ENCODE data around the gene PNP.
"Not testable (repeated sequence)": the region's sequence is repeated elsewhere in the genome, so short reads cannot be mapped to it uniquely, and the experiment has no call there.

Gene PNP

GRCh38 chr14:20438664-20439063 lies 30.5 kb upstream of the PNP start:
- no peak overlapping the region for H3K4me3 ChIP-seq (ENCODE audit: low read length)
- no peak for DNase-seq (ENCODE audit: low read depth)
- no peak for TF ChIP-seq CTCF (conservative IDR thresholded peaks at IDR 0.05; ENCODE audit: low read depth, low read length)

- no peak for TF ChIP-seq CTCF (conservative IDR thresholded peaks at IDR 0.05; ENCODE audit: low read depth, low read length)
- DNase-seq (ENCODE audit: low read depth): no peak
- no peak overlapping the region for H3K4me3 ChIP-seq (ENCODE audit: low read length)
Observed at GRCh38 chr14:20440465-20440864, 28.7 kb upstream of the PNP start.

DNA sequence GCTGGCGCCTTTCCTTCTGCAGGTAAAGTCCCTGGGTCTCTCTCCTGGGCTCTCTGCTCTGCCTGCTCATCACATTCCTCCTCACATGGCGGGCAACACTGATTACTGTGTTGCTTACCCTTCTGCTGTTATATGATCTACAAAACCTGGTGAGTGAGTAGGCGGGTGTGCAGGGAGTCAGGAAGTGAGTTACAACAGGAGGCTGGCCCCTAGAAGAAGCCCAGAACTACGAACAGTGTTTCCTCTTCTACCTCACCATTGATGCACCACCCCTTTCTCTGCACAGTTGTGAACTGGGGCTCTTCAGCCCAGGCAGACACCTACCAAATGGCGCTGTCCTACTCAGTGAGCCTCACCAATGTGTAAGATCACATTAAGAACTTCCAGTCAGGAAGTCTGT lies 28.3 kb upstream of the PNP start:
- no peak for DNase-seq (ENCODE audit: low read depth)
- H3K4me3 ChIP-seq (ENCODE audit: low read length): no peak overlapping the region
- TF ChIP-seq CTCF (conservative IDR thresholded peaks at IDR 0.05; ENCODE audit: low read depth, low read length): no peak

DNA sequence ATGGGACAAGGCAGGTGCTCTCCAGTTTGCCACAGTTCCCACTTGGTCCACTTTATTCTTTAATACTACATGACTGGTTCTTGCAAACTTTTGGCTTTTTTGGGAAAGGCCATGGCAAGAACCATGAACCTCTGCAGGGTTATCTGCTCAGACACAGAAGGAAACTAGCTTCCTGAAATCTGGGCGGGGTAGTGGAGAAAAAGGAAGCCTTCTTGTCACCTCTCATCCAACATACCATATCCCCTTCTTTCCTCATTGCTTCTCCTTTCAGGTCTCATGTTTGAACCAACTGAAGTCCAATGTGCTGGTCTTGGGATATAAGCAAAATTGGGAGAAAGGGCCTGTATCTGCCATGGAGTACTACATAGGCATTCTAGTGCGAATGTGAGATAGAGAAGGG lies 27.7 kb upstream of the PNP start:
- no peak for TF ChIP-seq CTCF (conservative IDR thresholded peaks at IDR 0.05; ENCODE audit: low read depth, low read length)
- H3K4me3 ChIP-seq (ENCODE audit: low read length): no peak overlapping the region

GRCh38 chr14:20443650-20444049 lies 25.6 kb upstream of the PNP start:
- DNase-seq (ENCODE audit: low read depth); H3K4me3 ChIP-seq (ENCODE audit: low read length): not testable (repeated sequence)

More for the DNA sequence above, 27.7 kb upstream of the PNP start:
- DNase-seq (ENCODE audit: low read depth): no peak

DNA sequence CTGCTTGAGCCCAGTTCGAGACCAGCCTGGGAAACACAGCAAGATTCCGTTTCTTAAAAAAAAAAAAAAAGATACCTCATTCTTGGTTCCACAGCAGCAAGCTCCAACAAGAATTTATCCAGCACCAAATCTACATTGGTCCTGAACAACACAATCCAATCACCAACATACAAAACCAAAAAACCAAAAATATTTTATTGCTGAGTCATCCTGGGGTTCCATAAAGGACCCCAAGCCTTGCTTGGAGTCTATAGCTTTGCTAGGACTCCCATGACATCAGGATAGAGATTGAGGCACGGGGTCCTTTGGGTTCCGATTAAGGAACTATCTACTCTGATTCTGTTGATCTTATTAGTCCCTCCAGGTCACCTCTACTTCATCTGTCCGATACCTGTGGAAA lies 22.3 kb upstream of the PNP start:
- H3K4me3 ChIP-seq (ENCODE audit: low read length): no peak overlapping the region
- DNase-seq (ENCODE audit: low read depth): no peak
- TF ChIP-seq CTCF (conservative IDR thresholded peaks at IDR 0.05; ENCODE audit: low read depth, low read length): no peak

DNA sequence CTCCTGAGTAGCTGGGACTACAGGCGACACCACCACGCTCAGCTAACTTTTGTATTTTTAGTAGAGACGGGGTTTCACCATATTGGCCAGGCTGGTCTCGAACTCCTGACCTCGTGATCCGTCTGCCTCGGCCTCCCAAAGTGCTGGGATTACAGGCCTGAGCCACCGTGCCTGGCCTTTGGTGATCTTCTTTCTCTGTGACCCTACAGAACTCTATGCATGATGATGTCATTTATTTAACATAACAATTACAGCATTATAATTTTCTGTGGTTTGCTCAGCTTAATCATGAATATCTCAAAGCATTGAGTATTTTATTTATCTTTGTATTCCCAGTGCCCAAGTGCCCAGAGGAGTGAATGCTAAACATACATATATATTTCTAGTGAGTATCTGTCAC lies 16.4 kb upstream of the PNP start:
- DNase-seq (ENCODE audit: low read depth); H3K4me3 ChIP-seq (ENCODE audit: low read length): not testable (repeated sequence)

DNA sequence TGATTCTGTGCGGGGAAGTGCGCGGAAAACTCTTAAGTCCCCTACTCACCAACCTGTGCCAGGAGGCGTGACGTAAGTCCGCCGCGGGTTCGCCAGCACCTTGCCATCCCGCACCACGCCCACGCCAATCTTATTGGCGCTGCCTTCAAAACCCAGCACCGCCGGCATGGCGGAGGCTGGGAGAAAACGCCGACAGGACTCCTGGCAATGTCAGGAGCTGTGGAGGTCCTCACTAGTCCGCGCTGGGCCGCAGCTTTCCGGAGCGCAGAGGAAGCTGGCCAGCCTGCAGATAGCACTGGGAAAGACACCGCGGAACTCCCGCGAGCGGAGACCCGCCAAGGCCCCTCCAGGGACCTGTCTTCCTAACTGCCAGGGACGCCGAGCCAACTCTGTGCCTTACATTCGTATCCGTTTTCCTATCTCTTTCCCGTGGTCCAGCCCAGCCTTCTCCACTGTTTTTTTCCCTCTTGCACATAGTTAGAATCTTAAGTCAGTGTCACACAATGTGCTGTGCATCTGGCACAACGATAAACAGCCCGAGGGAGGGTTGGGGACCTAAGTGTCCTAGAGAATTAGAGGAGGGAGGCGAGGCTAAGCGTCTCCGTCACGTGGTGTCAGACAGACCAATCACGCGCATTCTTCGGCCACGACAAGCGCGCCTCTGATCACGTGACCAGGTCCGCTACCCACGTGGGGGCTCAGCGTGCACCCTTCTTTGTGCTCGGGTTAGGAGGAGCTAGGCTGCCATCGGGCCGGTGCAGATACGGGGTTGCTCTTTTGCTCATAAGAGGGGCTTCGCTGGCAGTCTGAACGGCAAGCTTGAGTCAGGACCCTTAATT lies 14.5 kb upstream of the PNP start, which contains the start of the genes APEX1 and OSGEP:
APEX1 (plus strand) TSS at position 711 of the 839 bp plus-strand sequence. CDS start 420 bp downstream, outside the sequence.
OSGEP (minus strand) TSS at position 297 of the 839 bp plus-strand sequence; CDS start at position 168, 129 bp downstream.
- DNase-seq (ENCODE audit: low read depth): peak; percentile 97
- peak within 1 kb of the TSS; percentile 92 for H3K4me3 ChIP-seq (ENCODE audit: low read length)
- TF ChIP-seq CTCF (conservative IDR thresholded peaks at IDR 0.05; ENCODE audit: low read depth, low read length): no peak

Data from retinal pigment epithelial cell (primary cell).